GM12878 (cell line): Measurements from ENCODE around the gene TMEM38A. TPM values are rescaled to one million over a fixed set of nuclear protein-coding genes. Genes with fewer than 3 reads are reported as not detected.

Experiments
- ATAC-seq: fragments of 200-7000 bp; cut with Tn5 transposase; 3 replicates; pipeline ENCODE4 v1.9.1; 2020; ENCODE audit warnings: mild to moderate bottlenecking, moderate library complexity
- BruUV-seq: library from RNA; stranded (reverse); fragments of 400-500 nt; replicated peaks from 2 replicates; lab custom pipeline; 2021; lab: Mats Ljungman, UMichigan
- CTCF ChIA-PET: fragments of 300-600 bp; sonication (Branson Sonifier 250); formaldehyde crosslinking; extraction: SDS; loops from one replicate; lab custom pipeline; 2021; ENCODE audit warnings: inconsistent platforms; lab: Yijun Ruan, JAX
- POLR2A ChIA-PET: fragments of 350-600 bp; formaldehyde crosslinking; extraction: SDS; loops from one replicate; lab custom pipeline; 2021; ENCODE audit warnings: inconsistent platforms; lab: Charles Lee
- RAD21 ChIA-PET: fragments of 300-600 bp; sonication (Branson Sonifier 250); formaldehyde crosslinking; loops from one replicate; lab custom pipeline; 2023; ENCODE audit warnings: antibody characterized with exemption; ENCODE audit not compliant: unreplicated experiment; lab: Charles Lee
- SMC1A ChIA-PET: fragments of 300-600 bp; sonication (Branson Sonifier 250); formaldehyde crosslinking; loops from one replicate; lab custom pipeline; 2023; ENCODE audit not compliant: unreplicated experiment, uncharacterized antibody; lab: Charles Lee
- DNase-seq: peaks from one replicate; pipeline ENCODE4 v3.0.0-alpha.2; 2011; ENCODE audit warnings: low read depth, low spot score
- FAIRE-seq: peaks from 3 replicates; lab custom pipeline; 2011; peaks lifted over from hg19 to GRCh38; lab: Jason Lieb, UNC
- H2AFZ ChIP-seq: 2 replicates; pipeline ENCODE4 v1.6.0; 2011; ENCODE audit warnings: low read depth, low read length, control low read depth; ENCODE audit not compliant: control insufficient read depth
- H3K27ac ChIP-seq: 2 replicates; pipeline ENCODE4 v1.5.1; 2011; ENCODE audit warnings: control low read depth; ENCODE audit not compliant: control insufficient read depth, insufficient read depth
- H3K27me3 ChIP-seq, 2 experiments: replicated peaks in 1 of 2; 2 replicates each; pipeline versions ENCODE4 v1.6.0 to v1.6.1; 2011; ENCODE audit warnings: low read length in 1 of 2; ENCODE audit not compliant: control insufficient read depth in 2 of 2, insufficient read depth in 2 of 2
- H3K36me3 ChIP-seq, 2 experiments: 2 replicates each; pipeline ENCODE4 v1.5.1; 2011; ENCODE audit warnings: low read length in 1 of 2; ENCODE audit not compliant: control insufficient read depth in 2 of 2, insufficient read depth in 2 of 2
- H3K4me1 ChIP-seq: 2 replicates; pipeline ENCODE4 v1.6.1; 2011; ENCODE audit warnings: mild to moderate bottlenecking, low read length, moderate library complexity, mixed read lengths; ENCODE audit not compliant: control insufficient read depth, insufficient read depth
- H3K4me2 ChIP-seq: 2 replicates; pipeline ENCODE4 v1.6.0; 2011; ENCODE audit warnings: control low read depth; ENCODE audit not compliant: control insufficient read depth, insufficient read depth
- H3K4me3 ChIP-seq: fragments of 200-600 bp; sonication (generic); 2 replicates; pipeline ENCODE4 v1.5.1; 2016
- H3K79me2 ChIP-seq: 2 replicates; pipeline ENCODE4 v1.6.0; 2011; ENCODE audit warnings: low read length; ENCODE audit not compliant: control insufficient read depth, insufficient read depth
- H3K9ac ChIP-seq: 2 replicates; pipeline ENCODE4 v1.8.0; 2011; ENCODE audit warnings: low read length, control low read depth, mixed read lengths; ENCODE audit not compliant: control insufficient read depth, insufficient read depth
- H3K9me3 ChIP-seq: replicated peaks from 3 replicates; pipeline ENCODE4 v1.5.1; 2011; ENCODE audit warnings: mild to moderate bottlenecking, low read length; ENCODE audit not compliant: control insufficient read depth, insufficient read depth
- H4K20me1 ChIP-seq: 2 replicates; pipeline ENCODE4 v1.6.0; 2011; ENCODE audit not compliant: control insufficient read depth, insufficient read depth
- ASH2L ChIP-seq: fragments of 300-600, 200-600 bp; sonication (generic); IDR thresholded peaks from 2 replicates; pipeline ENCODE4 v1.6.1; 2017; ENCODE audit warnings: low read depth, mild to moderate bottlenecking, borderline replicate concordance
- CHD4 ChIP-seq: fragments of 200-600 bp; sonication (generic); IDR thresholded peaks from 2 replicates; pipeline ENCODE4 v1.6.1; 2016; ENCODE audit warnings: mild to moderate bottlenecking
- EGR1 ChIP-seq, 2 experiments: IDR thresholded peaks; 1 replicate in 1 of 2; 2 replicates in 1 of 2; pipeline ENCODE4 v1.6.1; 2011 to 2012; ENCODE audit warnings: low read depth in 2 of 2, low read length in 2 of 2, borderline replicate concordance in 1 of 2, mild to moderate bottlenecking in 1 of 2, moderate library complexity in 1 of 2
- ESRRA ChIP-seq: IDR thresholded peaks from 2 replicates; pipeline ENCODE4 v1.6.1; 2012; ENCODE audit warnings: mild to moderate bottlenecking, low read length, improper control_type of control experiment
- HDAC2 ChIP-seq: fragments of 200-600 bp; sonication (generic); IDR thresholded peaks from 2 replicates; pipeline ENCODE4 v1.6.1; 2017
- IKZF1 ChIP-seq: fragments of 450-650 bp; conservative IDR thresholded peaks from 2 replicates; pipeline ENCODE4 v1.6.1; 2017; ENCODE audit warnings: antibody characterized with exemption, mild to moderate bottlenecking
- JUNB ChIP-seq: IDR thresholded peaks from 2 replicates; pipeline ENCODE4 v1.6.1; 2016; ENCODE audit warnings: antibody characterized with exemption, mild to moderate bottlenecking
- MTA3 ChIP-seq: IDR thresholded peaks from 2 replicates; pipeline ENCODE4 v1.6.1; 2012; ENCODE audit warnings: low read length, inconsistent platforms, borderline replicate concordance
- MYB ChIP-seq: fragments of 150-350 bp; IDR thresholded peaks from 2 replicates; pipeline ENCODE4 v1.6.1; 2014; ENCODE audit warnings: mild to moderate bottlenecking, low read depth, low read length, borderline replicate concordance
- NFIC ChIP-seq: IDR thresholded peaks from 2 replicates; pipeline ENCODE4 v1.6.1; 2012; ENCODE audit warnings: low read depth, mild to moderate bottlenecking, inconsistent platforms, low read length, moderate library complexity
- NR2F1 ChIP-seq: fragments of 450-650 bp; conservative IDR thresholded peaks from 2 replicates; pipeline ENCODE4 v1.6.1; 2017; ENCODE audit warnings: mild to moderate bottlenecking
- RBBP5 ChIP-seq: fragments of 200-600 bp; sonication (generic); conservative IDR thresholded peaks from 2 replicates; pipeline ENCODE4 v1.6.1; 2016
- RUNX3 ChIP-seq: IDR thresholded peaks from 2 replicates; pipeline ENCODE4 v1.6.1; 2012; ENCODE audit warnings: low read length, inconsistent platforms
- SIX5 ChIP-seq: IDR thresholded peaks from 2 replicates; pipeline ENCODE4 v1.6.1; 2011; ENCODE audit warnings: mild to moderate bottlenecking, low read depth, low read length, moderate library complexity; ENCODE audit not compliant: severe bottlenecking
- SRF ChIP-seq, 2 experiments: IDR thresholded peaks; 2 replicates each; pipeline ENCODE4 v1.6.1; 2011; ENCODE audit warnings: low read depth in 2 of 2, low read length in 2 of 2, mild to moderate bottlenecking in 1 of 2, moderate library complexity in 1 of 2
- TAF1 ChIP-seq: IDR thresholded peaks from 2 replicates; pipeline ENCODE4 v1.6.1; 2011; ENCODE audit warnings: mild to moderate bottlenecking, low read depth, low read length, borderline replicate concordance
- TCF3 ChIP-seq: IDR thresholded peaks from 2 replicates; pipeline ENCODE4 v1.6.1; 2012; ENCODE audit warnings: low read depth, mild to moderate bottlenecking, low read length, borderline replicate concordance; ENCODE audit not compliant: insufficient read depth
- ZNF622 ChIP-seq: fragments of 450-650 bp; IDR thresholded peaks from 2 replicates; pipeline ENCODE4 v1.6.1; 2017; ENCODE audit warnings: mild to moderate bottlenecking, inconsistent platforms
- WGBS: methylation state at CpG from one replicate; pipeline ENCODE4 v1.1.6; 2016; ENCODE audit warnings: low lambda C conversion rate; ENCODE audit not compliant: insufficient replicate concordance, insufficient coverage; ENCODE audit errors: missing lambda C conversion rate; 5-methylcytosine and 5-hydroxymethylcytosine counted together
- in situ Hi-C: fragments of 300-500 bp; cut with MboI; formaldehyde crosslinking; loops from 9 replicates; pipeline ENCODE4 v1.14.3; 2018; ENCODE audit warnings: mixed read lengths
- intact Hi-C: fragments of 100-400 bp; cut with micrococcal nuclease; formaldehyde crosslinking; loops from one replicate; pipeline ENCODE4 v1.14.2; 2022; ENCODE audit not compliant: unreplicated experiment
- polyA plus RNA-seq, 11 experiments: library from polyadenylated mRNA; depleted of rRNA in 4 of 11; unstranded in 6 of 11; stranded (reverse) in 5 of 11; fragments of >200 nt; fragmentation: Nextera tagmentation in 4 of 11; fragmentation: Illumina TruSeq in 1 of 11; extraction: Ambion mirVana in 4 of 11; extraction: Trizol in 1 of 11; gene quantifications; 1 replicate in 1 of 11; 2 replicates in 10 of 11; pipeline versions ENCODE4 v1.2.1 to v1.2.3, GENCODE V29; 2011 to 2016; ENCODE audit warnings: inconsistent platforms in 2 of 11, missing spikeins in 2 of 11, low read depth in 1 of 11
- total RNA-seq, 4 experiments: library from RNA; depleted of rRNA in 3 of 4; stranded (reverse); fragments of >200 nt in 3 of 4; fragmentation: Illumina TruSeq in 1 of 4; extraction: Trizol in 1 of 4; gene quantifications; 2 replicates each; pipeline versions ENCODE4 v1.2.1 to v1.2.3, GENCODE V29; 2013 to 2021
- TF ChIP-seq, protein P1 (sequence below): IDR thresholded peaks from 2 replicates; pipeline ENCODE4 v1.6.1; 2012; ENCODE audit warnings: improper control_type of control experiment, low read depth, low read length; ENCODE audit not compliant: insufficient replicate concordance
- TF ChIP-seq, protein P2 (sequence below): IDR thresholded peaks from 2 replicates; pipeline ENCODE4 v1.6.1; 2011; ENCODE audit warnings: borderline replicate concordance, low read depth, mild to moderate bottlenecking, moderate library complexity, low read length; ENCODE audit not compliant: insufficient read depth, poor library complexity, severe bottlenecking

Gene TMEM38A
- total and polyA plus RNA-seq, 10 of the 15 experiments (the other 5 are each of a cell fraction or from before 2014, with no cell fraction given) = 4.5 to 22.2 (median 15.0) TPM

DNA sequence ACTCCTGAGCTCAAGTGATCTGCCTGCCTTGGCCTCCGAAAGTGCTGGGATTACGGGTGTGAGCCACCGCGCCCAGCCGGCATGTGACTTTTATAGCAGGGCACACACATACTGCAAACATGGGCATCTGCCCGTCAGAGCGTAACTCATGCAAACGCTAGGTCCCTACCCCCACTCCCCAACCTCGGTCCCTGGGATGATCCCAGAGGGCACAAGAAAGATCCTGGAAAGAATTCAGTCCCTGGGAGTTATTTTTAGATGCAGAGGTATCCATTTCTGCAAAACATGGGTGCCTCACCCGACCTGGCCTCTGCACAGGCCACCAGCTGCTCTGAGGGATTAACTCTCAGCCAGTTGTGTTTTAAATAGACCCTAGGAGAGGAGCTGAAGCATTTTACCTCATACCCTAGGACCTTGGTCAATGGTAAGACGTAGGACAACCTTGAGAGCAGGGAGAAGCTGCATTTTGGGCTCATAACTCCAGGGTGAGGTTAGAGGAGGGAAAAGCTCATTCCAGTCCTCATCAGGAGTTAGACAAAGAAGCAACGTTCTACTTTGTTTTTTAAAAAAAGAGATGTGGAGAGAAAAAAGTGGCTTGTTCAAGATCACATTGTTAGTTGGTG is 10.8 kb downstream of the TMEM38A start:
- ChIA-PET CTCF (no interaction called here), POLR2A (interaction anchor here (0.5 to 0.6 kb wide), 3 partner anchors 474 to 1150 kb away, joined by 3 to 4 read pairs (median 3); partner anchors contain the start of gene AP1M1), SMC1A (interaction anchor here (0.9 to 1.1 kb wide), 2 partner anchors 8 to 11 kb away, joined by 3 read pairs; partner anchors contain the start of gene TMEM38A), RAD21 (interaction anchor here (0.8 to 0.9 kb wide), 2 partner anchors 84 to 122 kb away, joined by 3 to 4 read pairs; no protein-coding TSS in a partner anchor)
- peaks cover 3% of the 10 kb centered on the region; the same call in 1 of the 2 replicates for H3K79me2 ChIP-seq
- peaks cover 0 to 2% of the 10 kb centered on the region in 2 experiments; a peak in 3 of 4 replicates for H3K36me3 ChIP-seq
- ATAC-seq = no peak
- FAIRE-seq = no peak
- no peak overlapping the region for H3K9ac ChIP-seq
- intact Hi-C loops = no loop called here
- H4K20me1 ChIP-seq = no peaks in the 10 kb centered on the region
- BruUV-seq = no TSS peak
- in situ Hi-C loops = no loop called here
- WGBS = 83% methylated on average over 12 of the region's 12 CpGs
- H3K9me3 ChIP-seq = no peaks in the 10 kb centered on the region
- no peak overlapping the region for H3K4me3 ChIP-seq
- no peak overlapping the region for H2AFZ ChIP-seq
- no peaks in the 10 kb centered on the region for H3K4me1 ChIP-seq
- no peak for DNase-seq
- no peak overlapping the region for H3K4me2 ChIP-seq
- TF ChIP-seq JUNB = no peak
- no peak for TF ChIP-seq ZNF622
- TF ChIP-seq ASH2L = no peak
- TF ChIP-seq, protein P1, sequence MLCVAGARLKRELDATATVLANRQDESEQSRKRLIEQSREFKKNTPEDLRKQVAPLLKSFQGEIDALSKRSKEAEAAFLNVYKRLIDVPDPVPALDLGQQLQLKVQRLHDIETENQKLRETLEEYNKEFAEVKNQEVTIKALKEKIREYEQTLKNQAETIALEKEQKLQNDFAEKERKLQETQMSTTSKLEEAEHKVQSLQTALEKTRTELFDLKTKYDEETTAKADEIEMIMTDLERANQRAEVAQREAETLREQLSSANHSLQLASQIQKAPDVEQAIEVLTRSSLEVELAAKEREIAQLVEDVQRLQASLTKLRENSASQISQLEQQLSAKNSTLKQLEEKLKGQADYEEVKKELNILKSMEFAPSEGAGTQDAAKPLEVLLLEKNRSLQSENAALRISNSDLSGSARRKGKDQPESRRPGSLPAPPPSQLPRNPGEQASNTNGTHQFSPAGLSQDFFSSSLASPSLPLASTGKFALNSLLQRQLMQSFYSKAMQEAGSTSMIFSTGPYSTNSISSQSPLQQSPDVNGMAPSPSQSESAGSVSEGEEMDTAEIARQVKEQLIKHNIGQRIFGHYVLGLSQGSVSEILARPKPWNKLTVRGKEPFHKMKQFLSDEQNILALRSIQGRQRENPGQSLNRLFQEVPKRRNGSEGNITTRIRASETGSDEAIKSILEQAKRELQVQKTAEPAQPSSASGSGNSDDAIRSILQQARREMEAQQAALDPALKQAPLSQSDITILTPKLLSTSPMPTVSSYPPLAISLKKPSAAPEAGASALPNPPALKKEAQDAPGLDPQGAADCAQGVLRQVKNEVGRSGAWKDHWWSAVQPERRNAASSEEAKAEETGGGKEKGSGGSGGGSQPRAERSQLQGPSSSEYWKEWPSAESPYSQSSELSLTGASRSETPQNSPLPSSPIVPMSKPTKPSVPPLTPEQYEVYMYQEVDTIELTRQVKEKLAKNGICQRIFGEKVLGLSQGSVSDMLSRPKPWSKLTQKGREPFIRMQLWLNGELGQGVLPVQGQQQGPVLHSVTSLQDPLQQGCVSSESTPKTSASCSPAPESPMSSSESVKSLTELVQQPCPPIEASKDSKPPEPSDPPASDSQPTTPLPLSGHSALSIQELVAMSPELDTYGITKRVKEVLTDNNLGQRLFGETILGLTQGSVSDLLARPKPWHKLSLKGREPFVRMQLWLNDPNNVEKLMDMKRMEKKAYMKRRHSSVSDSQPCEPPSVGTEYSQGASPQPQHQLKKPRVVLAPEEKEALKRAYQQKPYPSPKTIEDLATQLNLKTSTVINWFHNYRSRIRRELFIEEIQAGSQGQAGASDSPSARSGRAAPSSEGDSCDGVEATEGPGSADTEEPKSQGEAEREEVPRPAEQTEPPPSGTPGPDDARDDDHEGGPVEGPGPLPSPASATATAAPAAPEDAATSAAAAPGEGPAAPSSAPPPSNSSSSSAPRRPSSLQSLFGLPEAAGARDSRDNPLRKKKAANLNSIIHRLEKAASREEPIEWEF = no peak
- no peak for TF ChIP-seq MTA3
- no peak for TF ChIP-seq TCF3
- TF ChIP-seq ESRRA = no peak
- TF ChIP-seq IKZF1 = no peak
- TF ChIP-seq TAF1 = no peak
- no peak for TF ChIP-seq EGR1 (IDR thresholded peaks at IDR 0.05; ENCODE audit: borderline replicate concordance in 1 of 2, low read depth in 2 of 2, low read length in 2 of 2)
- TF ChIP-seq NR2F1 = no peak
- no peak for TF ChIP-seq HDAC2
- TF ChIP-seq CHD4 = no peak
- no peak for TF ChIP-seq RUNX3
- TF ChIP-seq SRF (IDR thresholded peaks at IDR 0.05; ENCODE audit: low read depth in 2 of 2, low read length in 2 of 2) = no peak
- TF ChIP-seq RBBP5 = no peak
- TF ChIP-seq SIX5 = no peak
- TF ChIP-seq, protein P2, sequence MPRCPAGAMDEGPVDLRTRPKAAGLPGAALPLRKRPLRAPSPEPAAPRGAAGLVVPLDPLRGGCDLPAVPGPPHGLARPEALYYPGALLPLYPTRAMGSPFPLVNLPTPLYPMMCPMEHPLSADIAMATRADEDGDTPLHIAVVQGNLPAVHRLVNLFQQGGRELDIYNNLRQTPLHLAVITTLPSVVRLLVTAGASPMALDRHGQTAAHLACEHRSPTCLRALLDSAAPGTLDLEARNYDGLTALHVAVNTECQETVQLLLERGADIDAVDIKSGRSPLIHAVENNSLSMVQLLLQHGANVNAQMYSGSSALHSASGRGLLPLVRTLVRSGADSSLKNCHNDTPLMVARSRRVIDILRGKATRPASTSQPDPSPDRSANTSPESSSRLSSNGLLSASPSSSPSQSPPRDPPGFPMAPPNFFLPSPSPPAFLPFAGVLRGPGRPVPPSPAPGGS = no peak
- no peak for TF ChIP-seq MYB
- no peak for TF ChIP-seq NFIC
- TF ChIP-seq, all 136 proteins: peak for 0
- Histone ChIP-seq H3K27ac (no peak overlapping the region), H3K27me3 (no peaks in the 10 kb centered on the region)
